Measurements from ENCODE around the gene C11orf58.

Gene C11orf58

GRCh38 chr11:16727806-16728205 lies 10.6 kb upstream of the C11orf58 start:
- Mint-ChIP-seq H3K27ac (no peak overlapping the region), H3K27me3 (ENCODE audit: low read depth) (peaks cover 11% of the 10 kb centered on the region), H3K36me3 (ENCODE audit: low read depth) (no peaks in the 10 kb centered on the region), H3K4me3 (no peak overlapping the region), H3K9me3 (peaks cover 17% of the 10 kb centered on the region), H3K4me1 (no peaks in the 10 kb centered on the region)
- no peak for TF ChIP-seq CTCF (IDR thresholded peaks at IDR 0.05; ENCODE audit: unreplicated experiment in 3 of 3)

- Mint-ChIP-seq H3K9me3 (peaks cover 2% of the 10 kb centered on the region), H3K36me3 (ENCODE audit: low read depth) (peaks cover 16% of the 10 kb centered on the region), H3K27ac (no peak overlapping the region), H3K4me3 (peak overlapping the region; percentile 76 to 87 (median 84)), H3K27me3 (ENCODE audit: low read depth) (no peaks in the 10 kb centered on the region), H3K4me1 (peaks cover 10% of the 10 kb centered on the region)
- no peak for TF ChIP-seq CTCF (IDR thresholded peaks at IDR 0.05; ENCODE audit: unreplicated experiment in 3 of 3)
Measured at GRCh38 chr11:16737818-16738192, 642 bp upstream of the C11orf58 start.

GRCh38 chr11:16738947-16739815 lies 734 bp downstream of the C11orf58 start:
- Mint-ChIP-seq H3K4me3 (no peak overlapping the region), H3K9me3 (no peaks in the 10 kb centered on the region), H3K36me3 (ENCODE audit: low read depth) (peaks cover 25% of the 10 kb centered on the region), H3K27me3 (ENCODE audit: low read depth) (no peaks in the 10 kb centered on the region), H3K27ac (no peak overlapping the region), H3K4me1 (peaks cover 17% of the 10 kb centered on the region)
- no peak for TF ChIP-seq CTCF (IDR thresholded peaks at IDR 0.05; ENCODE audit: unreplicated experiment in 3 of 3)

- H3K4me3 Mint-ChIP-seq, result peak overlapping the region; percentile 26 to 69 (median 46)
- H3K4me1 Mint-ChIP-seq, result peaks cover 39% of the 10 kb centered on the region
- H3K27ac Mint-ChIP-seq, result no peak overlapping the region
- H3K9me3 Mint-ChIP-seq, result no peaks in the 10 kb centered on the region
- peaks cover 47% of the 10 kb centered on the region for H3K36me3 Mint-ChIP-seq (ENCODE audit: low read depth)
- TF ChIP-seq CTCF (IDR thresholded peaks at IDR 0.05; ENCODE audit: unreplicated experiment in 3 of 3), result no peak
- no peaks in the 10 kb centered on the region for H3K27me3 Mint-ChIP-seq (ENCODE audit: low read depth)
Measured at GRCh38 chr11:16741473-16741872, 3.0 kb downstream of the C11orf58 start.

GRCh38 chr11:16743478-16743877 lies 5.0 kb downstream of the C11orf58 start:
- Mint-ChIP-seq H3K9me3 (no peaks in the 10 kb centered on the region), H3K27me3 (ENCODE audit: low read depth) (no peaks in the 10 kb centered on the region), H3K4me3 (peak overlapping the region in 1 of 3 experiments; percentile 63), H3K36me3 (ENCODE audit: low read depth) (peaks cover 64% of the 10 kb centered on the region), H3K27ac (no peak overlapping the region), H3K4me1 (peaks cover 39% of the 10 kb centered on the region)
- TF ChIP-seq CTCF (IDR thresholded peaks at IDR 0.05; ENCODE audit: unreplicated experiment in 3 of 3), result no peak
